Endothelial cell of umbilical vein (primary cell): ENCODE data around the gene TTLL7. TPM values are rescaled to one million over a fixed set of nuclear protein-coding genes. Genes with fewer than 3 reads are reported as not detected.

Experiments
- BruUV-seq: library from RNA; stranded (reverse); fragments of 400-500 nt; replicated peaks from 2 replicates; lab custom pipeline; 2021; lab: Mats Ljungman, UMichigan
- CTCF ChIA-PET: fragments of 300-600, 350-600 bp; sonication (Branson Sonifier 250); formaldehyde crosslinking; loops from one replicate; lab custom pipeline; 2021; ENCODE audit warnings: antibody characterized with exemption, inconsistent platforms; lab: Charles Lee
- POLR2A ChIA-PET: fragments of 300-600, 350-600 bp; sonication (Branson Sonifier 250); formaldehyde crosslinking; loops from one replicate; lab custom pipeline; 2021; ENCODE audit warnings: antibody characterized with exemption, inconsistent platforms; lab: Charles Lee
- DNase-seq: peaks from one replicate; pipeline ENCODE4 v3.0.0-alpha.2; 2011; ENCODE audit warnings: low read depth, low spot score
- FAIRE-seq: peaks from 2 replicates; lab custom pipeline; 2011; peaks lifted over from hg19 to GRCh38; lab: Jason Lieb, UNC
- H2AFZ ChIP-seq: 2 replicates; pipeline ENCODE4 v1.6.0; 2012; ENCODE audit warnings: low read depth, low read length, control low read depth, inconsistent platforms
- H3K27ac ChIP-seq: 2 replicates; pipeline ENCODE4 v1.5.1; 2011; ENCODE audit warnings: low read depth, mild to moderate bottlenecking, control low read depth, low read length, moderate library complexity; ENCODE audit not compliant: insufficient read depth
- H3K27me3 ChIP-seq, 2 experiments: 2 replicates each; pipeline versions ENCODE4 v1.6.0 to v1.6.1; 2011; ENCODE audit warnings: low read length in 2 of 2, mixed read lengths in 1 of 2; ENCODE audit not compliant: control insufficient read depth in 2 of 2, insufficient read depth in 2 of 2
- H3K36me3 ChIP-seq, 2 experiments: 2 replicates in 1 of 2; 3 replicates in 1 of 2; pipeline ENCODE4 v1.5.1; 2011; ENCODE audit warnings: low read length in 2 of 2, mild to moderate bottlenecking in 1 of 2, moderate library complexity in 1 of 2; ENCODE audit not compliant: control insufficient read depth in 2 of 2, insufficient read depth in 2 of 2; ENCODE audit errors: extremely low read depth in 1 of 2
- H3K4me1 ChIP-seq: 3 replicates; pipeline ENCODE4 v1.5.1; 2011; ENCODE audit warnings: mild to moderate bottlenecking, low read length; ENCODE audit not compliant: control insufficient read depth, insufficient read depth; ENCODE audit errors: extremely low read depth
- H3K4me2 ChIP-seq: 2 replicates; pipeline ENCODE4 v1.6.1; 2011; ENCODE audit warnings: low read length, control low read depth, mixed read lengths; ENCODE audit not compliant: insufficient read depth
- H3K4me3 ChIP-seq, 3 experiments: fragments of 200-600 bp in 1 of 3; sonication (generic), shearing (Covaris generic) in 1 of 3; replicated peaks in 1 of 3; 2 replicates each; pipeline ENCODE4 v1.5.1; 2011 to 2016; ENCODE audit warnings: control low read depth in 3 of 3, low read length in 3 of 3, mild to moderate bottlenecking in 2 of 3, inconsistent platforms in 1 of 3, low read depth in 1 of 3, moderate library complexity in 1 of 3; ENCODE audit not compliant: insufficient read depth in 1 of 3
- H3K79me2 ChIP-seq: 2 replicates; pipeline ENCODE4 v1.6.0; 2012; ENCODE audit warnings: low read length, inconsistent platforms; ENCODE audit not compliant: control insufficient read depth, insufficient read depth
- H3K9ac ChIP-seq: replicated peaks from 2 replicates; pipeline ENCODE3; 2011; ENCODE audit warnings: low read length, control low read depth; ENCODE audit not compliant: insufficient read depth; ENCODE audit errors: extremely low read depth
- H3K9me1 ChIP-seq: replicated peaks from 3 replicates; pipeline ENCODE4 v1.6.0; 2011; ENCODE audit warnings: mild to moderate bottlenecking, low read length; ENCODE audit not compliant: control insufficient read depth, insufficient read depth; ENCODE audit errors: extremely low read depth
- H3K9me3 ChIP-seq: replicated peaks from 2 replicates; pipeline ENCODE4 v1.5.1; 2012; ENCODE audit warnings: low read length, inconsistent platforms; ENCODE audit not compliant: control insufficient read depth, insufficient read depth
- H4K20me1 ChIP-seq: replicated peaks from 2 replicates; pipeline ENCODE3; 2011; ENCODE audit warnings: mild to moderate bottlenecking, low read length; ENCODE audit not compliant: control insufficient read depth, insufficient read depth; ENCODE audit errors: extremely low read depth
- EZH2 ChIP-seq: IDR thresholded peaks from 2 replicates; pipeline ENCODE4 v1.6.1; 2012; ENCODE audit warnings: borderline replicate concordance, low read depth, mild to moderate bottlenecking, moderate library complexity, low read length, inconsistent platforms; ENCODE audit not compliant: severe bottlenecking
- FOS ChIP-seq: IDR thresholded peaks from 2 replicates; pipeline ENCODE4 v1.6.1; 2011; ENCODE audit warnings: mild to moderate bottlenecking, low read length, moderate library complexity, borderline replicate concordance; ENCODE audit not compliant: insufficient read depth
- GATA2 ChIP-seq: IDR thresholded peaks from 2 replicates; pipeline ENCODE4 v1.7.0; 2011; ENCODE audit warnings: low read depth, mild to moderate bottlenecking, moderate library complexity, mixed read lengths, low read length; ENCODE audit not compliant: insufficient read length, insufficient read depth
- JUN ChIP-seq: IDR thresholded peaks from 2 replicates; pipeline ENCODE4 v1.6.1; 2011; ENCODE audit warnings: borderline replicate concordance, low read depth; ENCODE audit not compliant: insufficient read length, insufficient read depth
- MYC ChIP-seq: IDR thresholded peaks from one replicate; pipeline ENCODE4 v1.6.1; 2011; ENCODE audit warnings: mild to moderate bottlenecking, low read depth, low read length
- POLR2A ChIP-seq: IDR thresholded peaks from 2 replicates; pipeline ENCODE4 v1.6.1; 2012; ENCODE audit warnings: low read depth, mild to moderate bottlenecking, control low read depth, low read length
- POLR2AphosphoS5 ChIP-seq: IDR thresholded peaks from 2 replicates; pipeline ENCODE4 v1.6.1; 2012; ENCODE audit warnings: low read depth, mild to moderate bottlenecking, control low read depth, low read length, moderate library complexity; ENCODE audit not compliant: insufficient read depth
- dilution Hi-C: fragments of 300-500 bp; cut with MboI; formaldehyde crosslinking; loops from one replicate; pipeline ENCODE4 v1.15.0; 2019; ENCODE audit warnings: low sequenced_read_pairs; ENCODE audit not compliant: extremely low pct_ligation_motif_present
- intact Hi-C: fragments of 100-400 bp; cut with micrococcal nuclease; formaldehyde crosslinking; loops from one replicate; pipeline ENCODE4 v1.10.0; 2022
- polyA plus RNA-seq, 4 experiments: library from polyadenylated mRNA; depleted of rRNA in 3 of 4; stranded (reverse) in 3 of 4; unstranded in 1 of 4; fragments of >200 nt; gene quantifications; 2 replicates each; pipeline versions ENCODE4 v1.2.1 to v1.2.3, GENCODE V29; 2011 to 2012; ENCODE audit warnings: missing spikeins in 1 of 4
- total RNA-seq: library from RNA; stranded (reverse); gene quantifications from 2 replicates; pipeline ENCODE4 v1.2.3, GENCODE V29; 2021
- TF ChIP-seq, protein P1 (sequence below), 2 donors: IDR thresholded peaks; 1 replicate in 1 of 2; 2 replicates in 1 of 2; pipeline ENCODE4 v1.5.1; 2011; ENCODE audit warnings: low read length in 2 of 2, mild to moderate bottlenecking in 2 of 2, moderate library complexity in 2 of 2, control low read depth in 1 of 2, inconsistent platforms in 1 of 2, low read depth in 1 of 2; ENCODE audit not compliant: insufficient read depth in 1 of 2; ENCODE audit errors: extremely low read depth in 1 of 2
- TF ChIP-seq, protein P2 (sequence below): IDR thresholded peaks from 2 replicates; pipeline ENCODE4 v1.6.1; 2011; ENCODE audit not compliant: insufficient read depth, insufficient read length

TTLL7 gene
- total and polyA plus RNA-seq, 2 donors (not counting 3 experiments of a cell fraction or from before 2014, with no cell fraction given) = 2.1 to 11.7 TPM

DNA sequence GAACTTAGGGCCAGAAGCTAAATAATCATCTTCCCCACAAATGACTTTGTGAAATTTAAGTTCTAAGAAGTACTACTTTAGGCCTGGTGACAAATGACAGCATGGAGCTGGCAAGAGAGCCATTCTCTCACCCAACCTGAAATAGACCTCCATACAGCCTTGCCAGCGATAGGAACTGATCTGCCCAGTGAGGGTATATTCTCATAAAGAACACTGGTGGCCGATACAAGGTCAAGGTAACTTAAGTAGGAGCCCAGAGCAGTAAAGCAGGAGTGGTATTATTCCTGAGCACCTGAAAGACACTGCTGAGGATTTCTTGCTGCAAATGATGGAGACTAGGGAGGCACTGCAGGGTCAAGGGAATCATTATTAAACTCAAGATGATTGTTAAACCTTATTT, 2.6 kb upstream of the TTLL7 start:
- CTCF ChIA-PET = interaction anchor here (0.9 kb wide), 1 partner anchor 20 kb away, joined by 3 read pairs; no protein-coding TSS in a partner anchor

More for the DNA sequence above, 2.6 kb upstream of the TTLL7 start:
- Histone ChIP-seq H4K20me1 (no peaks in the 10 kb centered on the region), H3K79me2 (no peaks in the 10 kb centered on the region), H3K4me1 (peaks cover 17% of the 10 kb centered on the region), H3K27ac (no peak overlapping the region), H3K36me3 (no peaks in the 10 kb centered on the region), H3K9me1 (no peaks in the 10 kb centered on the region), H3K9ac (no peak overlapping the region), H3K9me3 (no peaks in the 10 kb centered on the region), H2AFZ (no peak overlapping the region), H3K27me3 (peaks cover 0 to 5% of the 10 kb centered on the region in 2 experiments), H3K4me3 (no peak overlapping the region), H3K4me2 (no peak overlapping the region)
- BruUV-seq = no TSS peak
- FAIRE-seq = no peak
- POLR2A ChIA-PET = no interaction called here
- DNase-seq = no peak
- TF ChIP-seq, protein P1, sequence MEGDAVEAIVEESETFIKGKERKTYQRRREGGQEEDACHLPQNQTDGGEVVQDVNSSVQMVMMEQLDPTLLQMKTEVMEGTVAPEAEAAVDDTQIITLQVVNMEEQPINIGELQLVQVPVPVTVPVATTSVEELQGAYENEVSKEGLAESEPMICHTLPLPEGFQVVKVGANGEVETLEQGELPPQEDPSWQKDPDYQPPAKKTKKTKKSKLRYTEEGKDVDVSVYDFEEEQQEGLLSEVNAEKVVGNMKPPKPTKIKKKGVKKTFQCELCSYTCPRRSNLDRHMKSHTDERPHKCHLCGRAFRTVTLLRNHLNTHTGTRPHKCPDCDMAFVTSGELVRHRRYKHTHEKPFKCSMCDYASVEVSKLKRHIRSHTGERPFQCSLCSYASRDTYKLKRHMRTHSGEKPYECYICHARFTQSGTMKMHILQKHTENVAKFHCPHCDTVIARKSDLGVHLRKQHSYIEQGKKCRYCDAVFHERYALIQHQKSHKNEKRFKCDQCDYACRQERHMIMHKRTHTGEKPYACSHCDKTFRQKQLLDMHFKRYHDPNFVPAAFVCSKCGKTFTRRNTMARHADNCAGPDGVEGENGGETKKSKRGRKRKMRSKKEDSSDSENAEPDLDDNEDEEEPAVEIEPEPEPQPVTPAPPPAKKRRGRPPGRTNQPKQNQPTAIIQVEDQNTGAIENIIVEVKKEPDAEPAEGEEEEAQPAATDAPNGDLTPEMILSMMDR (IDR thresholded peaks at IDR 0.05; ENCODE audit: extremely low read depth in 1 of 2, insufficient read depth in 1 of 2, low read depth in 1 of 2, low read length in 2 of 2) = no peak
- TF ChIP-seq EZH2 = no peak
- no peak for TF ChIP-seq MYC
- no peak for TF ChIP-seq POLR2A
- TF ChIP-seq, protein P2, sequence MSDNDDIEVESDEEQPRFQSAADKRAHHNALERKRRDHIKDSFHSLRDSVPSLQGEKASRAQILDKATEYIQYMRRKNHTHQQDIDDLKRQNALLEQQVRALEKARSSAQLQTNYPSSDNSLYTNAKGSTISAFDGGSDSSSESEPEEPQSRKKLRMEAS = no peak
- no peak for TF ChIP-seq POLR2AphosphoS5
- no peak for TF ChIP-seq GATA2
- TF ChIP-seq FOS = no peak
- no peak for TF ChIP-seq JUN
- intact Hi-C loops = no loop called here
- dilution Hi-C loops = no loop called here
